Measurements from ENCODE around the gene UCN3. TPM values are rescaled to one million over a fixed set of nuclear protein-coding genes. Genes with fewer than 3 reads are reported as not detected.

The UCN3 gene
- total and polyA plus RNA-seq, 2 of the 4 experiments (the other 2 are of a cell fraction), result not detected

GRCh38 chr10:5319863-5320262 lies 44.9 kb upstream of the UCN3 start:
- H2AK9ac ChIP-seq (replicated peaks; ENCODE audit: low read depth, low read length, poor library complexity), result no peak overlapping the region
- no TSS peak for BruUV-seq (replicated peaks)
- no peak overlapping the region for H2AFZ ChIP-seq (replicated peaks; ENCODE audit: low read length, poor library complexity)
- dilution Hi-C loops (cut with HindIII; ENCODE audit: low sequenced_read_pairs, unreplicated experiment), result no loop called here
- no peak overlapping the region for H2BK20ac ChIP-seq (ENCODE audit: low read depth, low read length)
- no peak overlapping the region for H4K91ac ChIP-seq (ENCODE audit: insufficient read depth, low read depth, low read length)
- no peak overlapping the region for H4K5ac ChIP-seq (ENCODE audit: low read depth, low read length)
- H3K4me2 ChIP-seq (ENCODE audit: low read depth, low read length), result no peak overlapping the region
- no peak overlapping the region for H3K56ac ChIP-seq (ENCODE audit: extremely low read depth, insufficient read depth, low read length)
- no peak overlapping the region for H3K4me3 ChIP-seq (ENCODE audit: insufficient read depth, low read depth, low read length)
- WGBS, 2 experiments (ENCODE audit: extremely low coverage in 2 of 2, insufficient read length in 1 of 2), result no CpG with 5 or more reads among the region's 4 CpGs
- TF ChIP-seq, protein P1, sequence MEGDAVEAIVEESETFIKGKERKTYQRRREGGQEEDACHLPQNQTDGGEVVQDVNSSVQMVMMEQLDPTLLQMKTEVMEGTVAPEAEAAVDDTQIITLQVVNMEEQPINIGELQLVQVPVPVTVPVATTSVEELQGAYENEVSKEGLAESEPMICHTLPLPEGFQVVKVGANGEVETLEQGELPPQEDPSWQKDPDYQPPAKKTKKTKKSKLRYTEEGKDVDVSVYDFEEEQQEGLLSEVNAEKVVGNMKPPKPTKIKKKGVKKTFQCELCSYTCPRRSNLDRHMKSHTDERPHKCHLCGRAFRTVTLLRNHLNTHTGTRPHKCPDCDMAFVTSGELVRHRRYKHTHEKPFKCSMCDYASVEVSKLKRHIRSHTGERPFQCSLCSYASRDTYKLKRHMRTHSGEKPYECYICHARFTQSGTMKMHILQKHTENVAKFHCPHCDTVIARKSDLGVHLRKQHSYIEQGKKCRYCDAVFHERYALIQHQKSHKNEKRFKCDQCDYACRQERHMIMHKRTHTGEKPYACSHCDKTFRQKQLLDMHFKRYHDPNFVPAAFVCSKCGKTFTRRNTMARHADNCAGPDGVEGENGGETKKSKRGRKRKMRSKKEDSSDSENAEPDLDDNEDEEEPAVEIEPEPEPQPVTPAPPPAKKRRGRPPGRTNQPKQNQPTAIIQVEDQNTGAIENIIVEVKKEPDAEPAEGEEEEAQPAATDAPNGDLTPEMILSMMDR (conservative IDR thresholded peaks at IDR 0.05; ENCODE audit: low read depth, low read length), result no peak
- TF ChIP-seq BHLHE40 (IDR thresholded peaks at IDR 0.05; ENCODE audit: low read depth, low read length) (no peak), NFE2L2 (IDR thresholded peaks at IDR 0.05; ENCODE audit: low read depth, low read length) (no peak), MXI1 (IDR thresholded peaks at IDR 0.05; ENCODE audit: borderline replicate concordance, low read depth, low read length) (no peak), SMC3 (IDR thresholded peaks at IDR 0.05; ENCODE audit: low read depth, low read length) (no peak), FOS (IDR thresholded peaks at IDR 0.05; ENCODE audit: low read depth, low read length) (no peak)
- TF ChIP-seq, protein P2, sequence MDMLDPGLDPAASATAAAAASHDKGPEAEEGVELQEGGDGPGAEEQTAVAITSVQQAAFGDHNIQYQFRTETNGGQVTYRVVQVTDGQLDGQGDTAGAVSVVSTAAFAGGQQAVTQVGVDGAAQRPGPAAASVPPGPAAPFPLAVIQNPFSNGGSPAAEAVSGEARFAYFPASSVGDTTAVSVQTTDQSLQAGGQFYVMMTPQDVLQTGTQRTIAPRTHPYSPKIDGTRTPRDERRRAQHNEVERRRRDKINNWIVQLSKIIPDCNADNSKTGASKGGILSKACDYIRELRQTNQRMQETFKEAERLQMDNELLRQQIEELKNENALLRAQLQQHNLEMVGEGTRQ (IDR thresholded peaks at IDR 0.05; ENCODE audit: low read depth, low read length), result no peak
- no peaks in the 10 kb centered on the region for H3K9me1 ChIP-seq (ENCODE audit: insufficient read depth, low read length)
- H3K27me3 ChIP-seq (ENCODE audit: control insufficient read depth, insufficient read depth, low read length), result peaks cover 3% of the 10 kb centered on the region; the same call in 1 of the 2 replicates
- H2BK15ac ChIP-seq (ENCODE audit: low read depth, low read length), result no peak overlapping the region
- H3K27ac ChIP-seq (ENCODE audit: insufficient read depth, low read length), result no peak overlapping the region
- no peak overlapping the region for H3K9ac ChIP-seq (ENCODE audit: low read depth, low read length)
- in situ Hi-C loops (cut with MboI; ENCODE audit: low sequenced_read_pairs), result no loop called here
- H4K20me1 ChIP-seq (ENCODE audit: insufficient read depth, low read length), result no peaks in the 10 kb centered on the region
- no peak overlapping the region for H3K23ac ChIP-seq (ENCODE audit: low read depth, low read length)
- H3K14ac ChIP-seq (replicated peaks; ENCODE audit: low read depth, low read length), result no peak overlapping the region
- no peak overlapping the region for H4K8ac ChIP-seq (ENCODE audit: low read depth in 2 of 2, low read length in 2 of 2)
- no peak overlapping the region for H2BK120ac ChIP-seq (ENCODE audit: low read depth, low read length)
- H2BK5ac ChIP-seq (ENCODE audit: low read depth, low read length, poor library complexity, severe bottlenecking), result no peak overlapping the region
- no peaks in the 10 kb centered on the region for H3K36me3 ChIP-seq (ENCODE audit: control insufficient read depth, insufficient read depth, low read length)
- no peak overlapping the region for H3K18ac ChIP-seq (ENCODE audit: low read depth, low read length)
- H3K9me3 ChIP-seq (ENCODE audit: control insufficient read depth, insufficient read depth, low read length), result no peaks in the 10 kb centered on the region
- CTCF ChIA-PET, result no interaction called here
- ATAC-seq (ENCODE audit: low read depth) (no peak), DNase-seq (no peak)
- POLR2A ChIA-PET (ENCODE audit: unreplicated experiment), result no interaction called here
- no peak overlapping the region for H2AK5ac ChIP-seq (ENCODE audit: low read depth, low read length)
- intact Hi-C loops (cut with micrococcal nuclease), result no loop called here
- no peak overlapping the region for H3K4ac ChIP-seq (ENCODE audit: low read depth, low read length)
- no peaks in the 10 kb centered on the region for H3K79me1 ChIP-seq (ENCODE audit: low read depth in 1 of 2, low read length in 2 of 2)
- H3K4me1 ChIP-seq (ENCODE audit: control insufficient read depth, insufficient read depth, low read length), result no peaks in the 10 kb centered on the region
